Neural cell (in vitro differentiated cells): Measurements from ENCODE around the gene VKORC1.

Source experiments
- RAD21 ChIP-seq: fragments of 450-650 bp; conservative IDR thresholded peaks from 2 replicates; pipeline ENCODE4 v1.6.1; 2014; ENCODE audit warnings: antibody characterized with exemption, mild to moderate bottlenecking, moderate library complexity
- TAF1 ChIP-seq: IDR thresholded peaks from 2 replicates; pipeline ENCODE4 v1.6.1; 2012; ENCODE audit warnings: low read depth
- TF ChIP-seq, protein P1 (sequence below): fragments of 450-650 bp; IDR thresholded peaks from 2 replicates; pipeline ENCODE4 v1.5.1; 2014; ENCODE audit warnings: antibody characterized with exemption, mild to moderate bottlenecking, moderate library complexity; ENCODE audit not compliant: poor library complexity, severe bottlenecking

GRCh38 chr16:31078597-31079341 lies 15.8 kb downstream of the VKORC1 start:
- no peak for TF ChIP-seq RAD21
- TF ChIP-seq, protein P1, sequence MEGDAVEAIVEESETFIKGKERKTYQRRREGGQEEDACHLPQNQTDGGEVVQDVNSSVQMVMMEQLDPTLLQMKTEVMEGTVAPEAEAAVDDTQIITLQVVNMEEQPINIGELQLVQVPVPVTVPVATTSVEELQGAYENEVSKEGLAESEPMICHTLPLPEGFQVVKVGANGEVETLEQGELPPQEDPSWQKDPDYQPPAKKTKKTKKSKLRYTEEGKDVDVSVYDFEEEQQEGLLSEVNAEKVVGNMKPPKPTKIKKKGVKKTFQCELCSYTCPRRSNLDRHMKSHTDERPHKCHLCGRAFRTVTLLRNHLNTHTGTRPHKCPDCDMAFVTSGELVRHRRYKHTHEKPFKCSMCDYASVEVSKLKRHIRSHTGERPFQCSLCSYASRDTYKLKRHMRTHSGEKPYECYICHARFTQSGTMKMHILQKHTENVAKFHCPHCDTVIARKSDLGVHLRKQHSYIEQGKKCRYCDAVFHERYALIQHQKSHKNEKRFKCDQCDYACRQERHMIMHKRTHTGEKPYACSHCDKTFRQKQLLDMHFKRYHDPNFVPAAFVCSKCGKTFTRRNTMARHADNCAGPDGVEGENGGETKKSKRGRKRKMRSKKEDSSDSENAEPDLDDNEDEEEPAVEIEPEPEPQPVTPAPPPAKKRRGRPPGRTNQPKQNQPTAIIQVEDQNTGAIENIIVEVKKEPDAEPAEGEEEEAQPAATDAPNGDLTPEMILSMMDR, result no peak
- no peak for TF ChIP-seq TAF1
